Ectodermal cell (in vitro differentiated cells): Measurements from ENCODE around the gene OPALIN.

Source experiments
- H3K27ac ChIP-seq: 2 replicates; pipeline ENCODE4 v1.7.0; 2013; ENCODE audit warnings: mild to moderate bottlenecking, low read depth, low read length; ENCODE audit not compliant: insufficient read depth, poor library complexity, severe bottlenecking
- H3K27me3 ChIP-seq: 2 replicates; pipeline ENCODE4 v1.7.0; 2013; ENCODE audit warnings: mild to moderate bottlenecking, low read length; ENCODE audit not compliant: insufficient read depth, control insufficient read depth, poor library complexity, severe bottlenecking
- H3K36me3 ChIP-seq: one replicate; pipeline ENCODE4 v1.7.0; 2013; ENCODE audit warnings: low read length; ENCODE audit not compliant: control insufficient read depth, insufficient read depth
- H3K4me1 ChIP-seq: one replicate; pipeline ENCODE4 v1.7.0; 2013; ENCODE audit warnings: low read length; ENCODE audit not compliant: control insufficient read depth, insufficient read depth
- H3K4me3 ChIP-seq: 2 replicates; pipeline ENCODE4 v1.7.0; 2013; ENCODE audit warnings: low read depth, low read length, control low read depth; ENCODE audit not compliant: insufficient read depth
- H3K9me3 ChIP-seq: 2 replicates; pipeline ENCODE4 v1.7.0; 2013; ENCODE audit warnings: mild to moderate bottlenecking, low read length, moderate library complexity; ENCODE audit not compliant: control insufficient read depth
- WGBS, 2 experiments: methylation state at CpG; one replicate each; pipeline ENCODE4 v1.1.7; 2013; ENCODE audit warnings: missing lambda C conversion rate in 2 of 2; 5-methylcytosine and 5-hydroxymethylcytosine counted together

Gene OPALIN

DNA sequence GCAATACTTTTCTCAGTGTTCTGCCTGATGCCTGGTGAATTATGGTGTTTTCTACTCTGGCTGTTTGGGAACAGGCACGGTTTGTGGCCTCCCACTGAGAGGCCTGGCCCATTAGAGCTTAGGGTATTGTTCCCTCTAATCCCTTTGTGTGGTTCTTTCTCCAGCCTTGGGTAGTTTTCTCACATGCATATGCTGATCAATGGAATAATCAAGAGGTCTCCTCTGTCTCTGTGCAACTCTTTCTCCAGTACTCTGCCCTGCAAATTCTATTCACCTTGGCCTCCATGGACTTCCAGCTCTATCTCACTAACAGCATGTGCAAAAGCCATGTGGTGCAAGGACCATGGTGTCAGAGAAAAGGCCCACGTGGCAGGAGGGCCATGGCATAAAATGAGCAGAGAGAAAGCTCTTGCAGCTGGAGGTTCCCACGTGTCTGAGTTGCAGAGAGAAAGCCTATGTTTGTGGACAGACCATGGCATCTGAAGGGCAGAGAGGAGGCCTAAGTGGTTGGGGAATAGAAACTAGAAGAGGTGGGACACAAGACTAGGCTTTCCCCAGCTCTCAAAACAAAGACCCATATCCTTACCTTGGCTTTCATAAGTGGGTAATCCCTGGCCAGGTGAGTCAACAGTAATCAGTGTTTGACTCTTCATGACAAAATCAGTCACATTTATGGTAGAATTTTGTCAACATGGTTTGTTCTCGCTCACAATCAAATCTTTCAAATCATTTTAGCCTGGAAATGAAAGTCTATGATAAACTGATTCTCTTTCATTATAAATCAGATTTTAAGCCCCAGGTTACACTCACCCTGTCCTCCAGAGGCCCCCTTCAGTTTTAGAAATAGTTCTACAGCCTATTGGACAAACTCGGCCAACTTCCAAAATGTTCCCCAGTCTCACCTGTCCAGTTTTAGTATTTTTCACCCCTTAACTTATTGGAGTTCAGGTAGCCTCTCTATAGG, 17.3 kb downstream of the OPALIN start:
- H3K36me3 ChIP-seq, result no peaks in the 10 kb centered on the region
- no peak overlapping the region for H3K27ac ChIP-seq
- no peaks in the 10 kb centered on the region for H3K9me3 ChIP-seq
- H3K27me3 ChIP-seq, result no peaks in the 10 kb centered on the region
- 33 to 50% methylated on average over 4 to 5 of the region's 5 CpGs for WGBS, 2 experiments
- peaks cover 13% of the 10 kb centered on the region for H3K4me1 ChIP-seq
- H3K4me3 ChIP-seq, result no peak overlapping the region

DNA sequence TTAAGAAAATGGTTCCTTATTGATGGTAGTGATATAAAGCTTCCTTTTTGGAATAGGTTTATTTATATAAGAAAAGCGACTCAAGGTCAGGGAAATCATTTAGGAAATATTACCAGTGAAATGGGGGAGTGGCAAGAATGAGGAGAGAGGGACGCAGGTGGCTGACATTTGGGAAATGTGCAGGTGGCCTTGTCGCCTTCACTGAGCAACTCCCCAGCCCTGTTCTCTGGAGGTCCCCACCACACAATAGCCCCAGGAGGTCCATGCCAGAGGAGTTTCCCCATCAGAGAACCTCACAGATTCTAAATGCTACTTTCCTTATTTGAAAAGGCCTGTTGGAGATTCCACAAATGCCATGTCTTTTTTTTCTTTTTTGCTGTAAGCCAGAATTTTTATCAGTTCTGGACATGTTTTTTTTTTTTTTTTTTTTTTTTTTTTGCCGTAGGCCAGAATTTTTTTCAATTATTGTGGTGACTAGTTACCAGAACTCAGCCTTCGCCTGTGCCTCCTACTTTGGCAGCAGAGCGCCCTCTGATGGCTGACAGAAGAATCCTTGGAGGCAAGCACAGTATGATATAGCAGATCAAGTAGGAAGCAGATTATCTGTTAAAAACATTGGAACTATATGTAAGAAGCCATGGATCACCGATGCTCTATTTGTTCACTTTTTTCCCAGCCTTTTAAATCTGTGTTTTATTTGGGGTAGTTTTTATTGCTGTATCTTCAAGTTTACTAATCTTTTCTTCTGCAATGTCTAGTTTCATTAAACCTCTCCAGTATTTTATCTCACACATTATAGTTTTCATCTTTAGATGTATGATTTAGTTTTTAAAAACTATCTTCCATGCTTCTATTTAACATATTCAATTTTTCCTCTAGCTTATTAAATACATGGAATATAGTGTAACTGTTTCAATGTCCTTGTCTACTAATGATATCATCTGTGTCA, 18.6 kb downstream of the OPALIN start:
- Histone ChIP-seq H3K4me1 (peaks cover 13% of the 10 kb centered on the region), H3K36me3 (no peaks in the 10 kb centered on the region), H3K9me3 (no peaks in the 10 kb centered on the region), H3K27me3 (no peaks in the 10 kb centered on the region), H3K27ac (peak overlapping the region; percentile 4), H3K4me3 (no peak overlapping the region)
- 34 to 37% methylated on average over 7 of the region's 7 CpGs for WGBS, 2 experiments

DNA sequence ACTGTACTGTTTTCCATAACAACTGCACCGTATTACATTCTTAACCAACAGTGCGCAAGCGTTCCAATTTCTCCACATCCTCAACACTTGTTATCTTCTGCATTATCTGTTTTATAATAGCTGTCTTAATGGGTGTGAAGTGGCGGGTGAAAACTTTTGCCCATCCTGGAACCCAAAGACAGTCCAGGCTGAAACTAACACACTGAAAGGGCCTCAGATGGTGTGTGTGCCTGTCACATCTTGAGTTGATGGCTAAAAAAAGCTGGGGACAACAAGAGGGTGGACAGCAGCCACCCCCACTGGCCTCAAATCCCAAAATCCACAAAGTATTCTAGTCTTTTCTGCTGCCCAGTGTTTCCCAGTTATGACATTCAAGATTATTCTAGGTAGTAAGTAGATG, 19.4 kb downstream of the OPALIN start:
- no peak overlapping the region for H3K4me3 ChIP-seq
- H3K36me3 ChIP-seq, result no peaks in the 10 kb centered on the region
- 94 to 96% methylated on average over 3 to 4 of the region's 4 CpGs for WGBS, 2 experiments
- H3K27ac ChIP-seq, result no peak overlapping the region
- H3K27me3 ChIP-seq, result no peaks in the 10 kb centered on the region
- H3K9me3 ChIP-seq, result no peaks in the 10 kb centered on the region
- peaks cover 13% of the 10 kb centered on the region for H3K4me1 ChIP-seq

DNA sequence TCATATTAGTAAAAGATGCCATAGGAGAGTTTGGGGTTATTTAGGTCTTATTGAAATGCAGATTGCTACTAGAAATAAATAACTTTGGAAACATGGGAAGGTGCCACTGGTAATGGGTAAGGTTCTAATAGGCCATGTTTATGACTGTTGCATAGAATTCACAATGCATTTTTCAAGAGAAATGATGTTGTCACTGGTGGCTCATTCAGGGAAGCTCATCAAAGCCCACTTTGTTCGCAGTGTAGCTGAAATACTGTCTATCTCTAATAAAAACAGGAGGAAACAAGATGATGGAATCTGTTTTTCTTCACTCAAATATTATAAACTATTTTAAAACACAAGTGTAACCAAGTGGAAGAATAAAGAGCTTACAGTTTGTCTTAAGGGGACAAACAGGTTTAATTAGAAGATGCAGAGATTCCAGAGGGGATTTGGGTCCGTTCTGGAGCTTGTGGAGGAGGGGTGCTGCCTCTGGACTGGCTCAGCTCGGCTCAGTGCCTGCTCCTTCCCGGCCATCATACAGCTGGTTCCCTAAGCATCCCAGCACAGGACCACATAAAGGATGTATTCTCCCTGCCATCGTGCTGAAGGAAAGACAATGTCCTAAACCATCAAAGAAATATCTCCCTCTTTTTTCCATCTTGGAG, 20.4 kb downstream of the OPALIN start:
- H3K27ac ChIP-seq, result no peak overlapping the region
- H3K4me1 ChIP-seq, result peaks cover 13% of the 10 kb centered on the region
- H3K27me3 ChIP-seq, result no peaks in the 10 kb centered on the region
- H3K9me3 ChIP-seq, result no peaks in the 10 kb centered on the region
- no peak overlapping the region for H3K4me3 ChIP-seq
- WGBS, 2 experiments, result 29 to 43% methylated on average over 4 to 5 of the region's 5 CpGs
- H3K36me3 ChIP-seq, result no peaks in the 10 kb centered on the region

DNA sequence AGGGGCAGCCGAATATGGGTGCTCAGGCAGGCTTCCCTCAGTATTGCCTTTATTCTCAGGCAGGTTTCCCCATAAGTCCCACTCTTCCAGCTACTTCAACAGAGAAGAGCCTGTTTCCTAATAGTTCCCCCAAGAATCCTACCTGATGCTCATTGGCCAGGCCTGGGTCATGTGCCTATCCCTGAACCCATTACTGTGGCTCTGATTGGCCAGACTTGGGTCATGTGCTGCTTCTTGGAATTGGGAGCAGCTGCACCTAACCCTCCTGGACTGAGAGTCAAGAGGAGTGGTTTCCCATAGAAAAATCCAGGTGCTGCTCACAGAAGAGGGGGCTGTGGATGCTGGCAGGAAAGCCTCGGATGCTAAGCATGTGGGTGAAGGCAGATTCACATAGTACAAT, 21.7 kb downstream of the OPALIN start:
- Histone ChIP-seq H3K36me3 (no peaks in the 10 kb centered on the region), H3K4me1 (peaks cover 13% of the 10 kb centered on the region), H3K9me3 (no peaks in the 10 kb centered on the region), H3K27me3 (no peaks in the 10 kb centered on the region), H3K27ac (no peak overlapping the region), H3K4me3 (no peak overlapping the region)
- WGBS, 2 experiments, result 93 to 98% methylated on average over 1 to 2 of the region's 2 CpGs

DNA sequence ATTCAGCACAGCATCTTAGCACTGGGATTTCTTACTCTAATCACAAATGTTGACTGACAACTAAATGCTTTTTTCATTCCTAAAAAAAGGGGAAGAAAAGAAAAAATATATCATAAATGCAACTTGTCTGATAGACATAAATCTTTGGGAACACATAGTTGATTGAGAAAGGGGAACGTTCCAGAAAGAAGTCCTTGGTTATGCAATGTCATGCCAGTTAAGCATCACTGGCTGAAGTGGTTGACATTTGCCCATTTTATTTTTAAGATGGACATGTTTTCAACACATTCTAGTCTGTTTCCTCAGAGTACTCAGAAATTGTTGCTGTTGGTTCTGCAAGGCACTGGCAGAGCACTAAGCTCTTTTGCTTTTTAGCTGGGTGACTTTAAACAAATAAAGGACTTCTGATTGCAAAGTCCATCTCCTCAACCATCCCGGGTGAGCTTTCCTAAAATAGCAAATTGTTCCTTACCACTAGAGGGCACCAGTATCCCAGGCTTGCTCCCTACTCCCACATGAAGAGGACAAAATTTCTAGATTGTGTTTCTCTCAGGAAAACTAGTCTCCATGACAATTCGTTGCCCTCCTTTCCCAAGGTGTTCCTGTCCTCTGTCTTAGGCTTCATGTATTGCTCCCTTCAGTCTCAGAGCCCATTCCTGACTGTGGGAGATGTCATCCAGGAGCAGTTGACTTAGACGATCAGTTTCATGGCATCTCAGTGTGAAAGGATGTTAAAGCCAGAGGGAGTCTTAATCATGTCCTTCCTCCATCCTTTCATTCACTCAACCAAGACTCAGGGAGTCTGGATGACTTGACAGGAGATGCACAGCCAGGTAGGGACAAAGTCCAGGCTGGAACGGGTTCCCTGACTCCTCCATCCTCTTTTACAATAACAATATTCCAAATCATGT, 23.9 kb downstream of the OPALIN start:
- H3K36me3 ChIP-seq, result no peaks in the 10 kb centered on the region
- no peaks in the 10 kb centered on the region for H3K27me3 ChIP-seq
- no peak overlapping the region for H3K4me3 ChIP-seq
- peaks cover 11% of the 10 kb centered on the region for H3K4me1 ChIP-seq
- H3K27ac ChIP-seq, result no peak overlapping the region
- no peaks in the 10 kb centered on the region for H3K9me3 ChIP-seq
- WGBS, 2 experiments, result 48 to 49% methylated on average over 5 of the region's 5 CpGs

- Histone ChIP-seq H3K27me3 (no peaks in the 10 kb centered on the region), H3K27ac (no peak overlapping the region), H3K4me3 (no peak overlapping the region), H3K36me3 (no peaks in the 10 kb centered on the region), H3K4me1 (no peaks in the 10 kb centered on the region), H3K9me3 (no peaks in the 10 kb centered on the region)
- WGBS, 2 experiments, result 89 to 100% methylated on average over 1 of the region's 1 CpG
Observed at GRCh38 chr10:96333101-96333500, 25.7 kb downstream of the OPALIN start.

DNA sequence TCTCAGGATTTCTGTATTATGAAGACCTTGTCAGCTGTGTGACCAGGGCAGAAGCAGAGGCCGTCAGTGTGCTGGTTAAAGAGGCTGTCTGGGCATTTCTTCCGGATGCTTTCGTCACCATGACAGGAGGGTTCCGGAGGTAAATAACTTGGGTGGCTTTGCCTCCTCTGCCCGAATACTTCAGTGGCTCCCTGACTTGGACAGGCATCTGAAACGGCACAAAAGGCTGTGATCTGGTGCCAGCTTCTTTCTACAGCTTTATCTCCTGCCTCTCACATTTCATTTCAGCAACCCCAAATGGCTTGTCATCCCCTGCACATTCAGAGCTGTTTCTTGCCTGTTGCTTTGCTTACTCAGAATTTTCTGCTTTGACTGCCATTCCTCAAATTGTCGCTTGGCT, 31.3 kb downstream of the OPALIN start:
- H3K4me3 ChIP-seq, result no peak overlapping the region
- H3K4me1 ChIP-seq, result no peaks in the 10 kb centered on the region
- WGBS, 2 experiments, result 91 to 92% methylated on average over 7 of the region's 7 CpGs
- no peaks in the 10 kb centered on the region for H3K27me3 ChIP-seq
- H3K36me3 ChIP-seq, result no peaks in the 10 kb centered on the region
- H3K9me3 ChIP-seq, result no peaks in the 10 kb centered on the region
- no peak overlapping the region for H3K27ac ChIP-seq

GRCh38 chr10:96325719-96326373, 33.0 kb downstream of the OPALIN start:
- no peaks in the 10 kb centered on the region for H3K27me3 ChIP-seq
- H3K4me3 ChIP-seq, result no peak overlapping the region
- no peaks in the 10 kb centered on the region for H3K9me3 ChIP-seq
- no peak overlapping the region for H3K27ac ChIP-seq
- H3K36me3 ChIP-seq, result no peaks in the 10 kb centered on the region
- no peaks in the 10 kb centered on the region for H3K4me1 ChIP-seq
- WGBS, 2 experiments, result 92 to 93% methylated on average over 4 of the region's 4 CpGs
